GM12878 (cell line): ENCODE data around the gene LPGAT1. TPM values are rescaled to one million over a fixed set of nuclear protein-coding genes. Genes with fewer than 3 reads are reported as not detected.

Experiments
- ATAC-seq: fragments of 200-7000 bp; cut with Tn5 transposase; 3 replicates; pipeline ENCODE4 v1.9.1; 2020; ENCODE audit warnings: mild to moderate bottlenecking, moderate library complexity
- BruUV-seq: library from RNA; stranded (reverse); fragments of 400-500 nt; replicated peaks from 2 replicates; lab custom pipeline; 2021; lab: Mats Ljungman, UMichigan
- CTCF ChIA-PET: fragments of 300-600 bp; sonication (Branson Sonifier 250); formaldehyde crosslinking; extraction: SDS; loops from one replicate; lab custom pipeline; 2021; ENCODE audit warnings: inconsistent platforms; lab: Yijun Ruan, JAX
- POLR2A ChIA-PET: fragments of 350-600 bp; formaldehyde crosslinking; extraction: SDS; loops from one replicate; lab custom pipeline; 2021; ENCODE audit warnings: inconsistent platforms; lab: Charles Lee
- RAD21 ChIA-PET: fragments of 300-600 bp; sonication (Branson Sonifier 250); formaldehyde crosslinking; loops from one replicate; lab custom pipeline; 2023; ENCODE audit warnings: antibody characterized with exemption; ENCODE audit not compliant: unreplicated experiment; lab: Charles Lee
- SMC1A ChIA-PET: fragments of 300-600 bp; sonication (Branson Sonifier 250); formaldehyde crosslinking; loops from one replicate; lab custom pipeline; 2023; ENCODE audit not compliant: unreplicated experiment, uncharacterized antibody; lab: Charles Lee
- DNase-seq: peaks from one replicate; pipeline ENCODE4 v3.0.0-alpha.2; 2011; ENCODE audit warnings: low read depth, low spot score
- FAIRE-seq: peaks from 3 replicates; lab custom pipeline; 2011; peaks lifted over from hg19 to GRCh38; lab: Jason Lieb, UNC
- H2AFZ ChIP-seq: 2 replicates; pipeline ENCODE4 v1.6.0; 2011; ENCODE audit warnings: low read depth, low read length, control low read depth; ENCODE audit not compliant: control insufficient read depth
- H3K27ac ChIP-seq: 2 replicates; pipeline ENCODE4 v1.5.1; 2011; ENCODE audit warnings: control low read depth; ENCODE audit not compliant: control insufficient read depth, insufficient read depth
- H3K27me3 ChIP-seq, 2 experiments: replicated peaks in 1 of 2; 2 replicates each; pipeline versions ENCODE4 v1.6.0 to v1.6.1; 2011; ENCODE audit warnings: low read length in 1 of 2; ENCODE audit not compliant: control insufficient read depth in 2 of 2, insufficient read depth in 2 of 2
- H3K36me3 ChIP-seq, 2 experiments: 2 replicates each; pipeline ENCODE4 v1.5.1; 2011; ENCODE audit warnings: low read length in 1 of 2; ENCODE audit not compliant: control insufficient read depth in 2 of 2, insufficient read depth in 2 of 2
- H3K4me1 ChIP-seq: 2 replicates; pipeline ENCODE4 v1.6.1; 2011; ENCODE audit warnings: mild to moderate bottlenecking, low read length, moderate library complexity, mixed read lengths; ENCODE audit not compliant: control insufficient read depth, insufficient read depth
- H3K4me2 ChIP-seq: 2 replicates; pipeline ENCODE4 v1.6.0; 2011; ENCODE audit warnings: control low read depth; ENCODE audit not compliant: control insufficient read depth, insufficient read depth
- H3K4me3 ChIP-seq: fragments of 200-600 bp; sonication (generic); 2 replicates; pipeline ENCODE4 v1.5.1; 2016
- H3K79me2 ChIP-seq: 2 replicates; pipeline ENCODE4 v1.6.0; 2011; ENCODE audit warnings: low read length; ENCODE audit not compliant: control insufficient read depth, insufficient read depth
- H3K9ac ChIP-seq: 2 replicates; pipeline ENCODE4 v1.8.0; 2011; ENCODE audit warnings: low read length, control low read depth, mixed read lengths; ENCODE audit not compliant: control insufficient read depth, insufficient read depth
- H3K9me3 ChIP-seq: replicated peaks from 3 replicates; pipeline ENCODE4 v1.5.1; 2011; ENCODE audit warnings: mild to moderate bottlenecking, low read length; ENCODE audit not compliant: control insufficient read depth, insufficient read depth
- H4K20me1 ChIP-seq: 2 replicates; pipeline ENCODE4 v1.6.0; 2011; ENCODE audit not compliant: control insufficient read depth, insufficient read depth
- GATAD2B ChIP-seq: fragments of 450-650 bp; conservative IDR thresholded peaks from 2 replicates; pipeline ENCODE4 v1.6.1; 2017; ENCODE audit warnings: low read depth, mild to moderate bottlenecking, moderate library complexity
- HDGF ChIP-seq: fragments of 450-650 bp; IDR thresholded peaks from 2 replicates; pipeline ENCODE4 v1.6.1; 2016; ENCODE audit warnings: antibody characterized with exemption
- MLLT1 ChIP-seq: fragments of 450-650 bp; IDR thresholded peaks from 2 replicates; pipeline ENCODE4 v1.6.1; 2016; ENCODE audit warnings: mild to moderate bottlenecking
- MYB ChIP-seq: fragments of 150-350 bp; IDR thresholded peaks from 2 replicates; pipeline ENCODE4 v1.6.1; 2014; ENCODE audit warnings: mild to moderate bottlenecking, low read depth, low read length, borderline replicate concordance
- SKIL ChIP-seq: fragments of 450-650 bp; IDR thresholded peaks from 2 replicates; pipeline ENCODE4 v1.6.1; 2017; ENCODE audit warnings: mild to moderate bottlenecking, low read depth, inconsistent platforms; ENCODE audit not compliant: poor library complexity, severe bottlenecking
- STAT3 ChIP-seq: IDR thresholded peaks from 2 replicates; pipeline ENCODE4 v1.6.1; 2011; ENCODE audit warnings: low read depth, low read length, improper control_type of control experiment
- TAF1 ChIP-seq: IDR thresholded peaks from 2 replicates; pipeline ENCODE4 v1.6.1; 2011; ENCODE audit warnings: mild to moderate bottlenecking, low read depth, low read length, borderline replicate concordance
- WRNIP1 ChIP-seq: IDR thresholded peaks from 2 replicates; pipeline ENCODE4 v1.6.1; 2011; ENCODE audit warnings: low read depth, low read length, improper control_type of control experiment, borderline replicate concordance
- YBX1 ChIP-seq: fragments of 450-650 bp; IDR thresholded peaks from 2 replicates; pipeline ENCODE4 v1.6.1; 2016; ENCODE audit warnings: antibody characterized with exemption
- ZNF24 ChIP-seq: fragments of 450-650 bp; IDR thresholded peaks from 2 replicates; pipeline ENCODE4 v1.6.1; 2017; ENCODE audit warnings: antibody characterized with exemption, mild to moderate bottlenecking
- ZNF274 ChIP-seq: IDR thresholded peaks from one replicate; pipeline ENCODE4 v1.8.0; 2011; ENCODE audit not compliant: insufficient read length, insufficient read depth
- WGBS: methylation state at CpG from one replicate; pipeline ENCODE4 v1.1.6; 2016; ENCODE audit warnings: low lambda C conversion rate; ENCODE audit not compliant: insufficient replicate concordance, insufficient coverage; ENCODE audit errors: missing lambda C conversion rate; 5-methylcytosine and 5-hydroxymethylcytosine counted together
- in situ Hi-C: fragments of 300-500 bp; cut with MboI; formaldehyde crosslinking; loops from 9 replicates; pipeline ENCODE4 v1.14.3; 2018; ENCODE audit warnings: mixed read lengths
- intact Hi-C: fragments of 100-400 bp; cut with micrococcal nuclease; formaldehyde crosslinking; loops from one replicate; pipeline ENCODE4 v1.14.2; 2022; ENCODE audit not compliant: unreplicated experiment
- polyA plus RNA-seq, 11 experiments: library from polyadenylated mRNA; depleted of rRNA in 4 of 11; unstranded in 6 of 11; stranded (reverse) in 5 of 11; fragments of >200 nt; fragmentation: Nextera tagmentation in 4 of 11; fragmentation: Illumina TruSeq in 1 of 11; extraction: Ambion mirVana in 4 of 11; extraction: Trizol in 1 of 11; gene quantifications; 1 replicate in 1 of 11; 2 replicates in 10 of 11; pipeline versions ENCODE4 v1.2.1 to v1.2.3, GENCODE V29; 2011 to 2016; ENCODE audit warnings: inconsistent platforms in 2 of 11, missing spikeins in 2 of 11, low read depth in 1 of 11
- total RNA-seq, 4 experiments: library from RNA; depleted of rRNA in 3 of 4; stranded (reverse); fragments of >200 nt in 3 of 4; fragmentation: Illumina TruSeq in 1 of 4; extraction: Trizol in 1 of 4; gene quantifications; 2 replicates each; pipeline versions ENCODE4 v1.2.1 to v1.2.3, GENCODE V29; 2013 to 2021

Gene LPGAT1
- total and polyA plus RNA-seq, 10 of the 15 experiments (the other 5 are each of a cell fraction or from before 2014, with no cell fraction given), result 5.8 to 40.6 (median 19.2) TPM

GRCh38 chr1:211811848-211812247, 18.7 kb downstream of the LPGAT1 start:
- no peaks in the 10 kb centered on the region; the same call in none of the 3 replicates for H3K9me3 ChIP-seq
- CTCF ChIA-PET, result no interaction called here
- H2AFZ ChIP-seq, result no peak overlapping the region
- no peak overlapping the region for H3K4me3 ChIP-seq
- peaks cover 14% of the 10 kb centered on the region for H3K79me2 ChIP-seq
- no peak overlapping the region for H3K9ac ChIP-seq
- FAIRE-seq, result no peak
- no peaks in the 10 kb centered on the region for H3K4me1 ChIP-seq
- no peak overlapping the region for H3K27ac ChIP-seq
- in situ Hi-C loops, result no loop called here
- H3K36me3 ChIP-seq, result peaks cover 3 to 4% of the 10 kb centered on the region in 2 experiments; a peak in 3 of 4 replicates
- no peaks in the 10 kb centered on the region for H4K20me1 ChIP-seq
- intact Hi-C loops, result no loop called here
- RAD21 ChIA-PET, result interaction anchor here (1.4 kb wide), 1 partner anchor 10 kb away, joined by 5 read pairs; no protein-coding TSS in a partner anchor
- H3K27me3 ChIP-seq, result no peaks in the 10 kb centered on the region
- no peak for DNase-seq
- 77% methylated on average over 2 of the region's 2 CpGs for WGBS
- POLR2A ChIA-PET, result no interaction called here
- no peak for TF ChIP-seq ZNF274
- no peak for TF ChIP-seq ZNF24
- no peak for TF ChIP-seq HDGF
- no peak for TF ChIP-seq SKIL
- TF ChIP-seq, all 136 proteins: peak for 0
- no TSS peak for BruUV-seq
- SMC1A ChIA-PET, result interaction anchor here (1.2 to 2.8 kb wide), 3 partner anchors 12 to 113 kb away, joined by 3 to 9 read pairs (median 3); no protein-coding TSS in a partner anchor
- no peak for ATAC-seq
- no peak overlapping the region for H3K4me2 ChIP-seq

- ChIA-PET SMC1A (interaction anchor here (2.8 kb wide), 1 partner anchor 113 kb away, joined by 9 read pairs; no protein-coding TSS in a partner anchor), POLR2A (no interaction called here), CTCF (interaction anchor here (0.6 to 1.2 kb wide), 2 partner anchors 9 to 30 kb away, joined by 3 to 4 read pairs; no protein-coding TSS in a partner anchor), RAD21 (interaction anchor here (0.6 to 1.4 kb wide), 2 partner anchors 11 to 35 kb away, joined by 3 to 5 read pairs; no protein-coding TSS in a partner anchor)
- H3K27ac ChIP-seq, result no peak overlapping the region
- no peak overlapping the region for H3K9ac ChIP-seq
- FAIRE-seq, result no peak
- no peak for ATAC-seq
- no peaks in the 10 kb centered on the region; the same call in none of the 3 replicates for H3K9me3 ChIP-seq
- no peaks in the 10 kb centered on the region for H3K4me1 ChIP-seq
- no peak overlapping the region for H2AFZ ChIP-seq
- H3K36me3 ChIP-seq, result peaks cover 3 to 8% of the 10 kb centered on the region in 2 experiments; a peak in 3 of 4 replicates
- intact Hi-C loops (no loop called here), in situ Hi-C loops (no loop called here)
- no TSS peak for BruUV-seq
- no peak for DNase-seq
- H3K4me3 ChIP-seq, result no peak overlapping the region
- no peaks in the 10 kb centered on the region for H3K27me3 ChIP-seq
- H4K20me1 ChIP-seq, result no peaks in the 10 kb centered on the region
- H3K79me2 ChIP-seq, result peaks cover 10% of the 10 kb centered on the region
- 98% methylated on average over 3 of the region's 3 CpGs for WGBS
- no peak overlapping the region for H3K4me2 ChIP-seq
- no peak for TF ChIP-seq MLLT1
- TF ChIP-seq ZNF24, result no peak
- no peak for TF ChIP-seq STAT3
- TF ChIP-seq GATAD2B, result no peak
- no peak for TF ChIP-seq WRNIP1
- TF ChIP-seq MYB, result no peak
- no peak for TF ChIP-seq TAF1
- TF ChIP-seq YBX1, result no peak
These were observed 19.4 kb downstream of the LPGAT1 start for GRCh38 chr1:211811126-211811525.
